Calu3 (cell line): ENCODE measurements around the gene LOXHD1. TPM values are rescaled to one million over a fixed set of nuclear protein-coding genes. Genes with fewer than 3 reads are reported as not detected.

Experiments used
- BruUV-seq: library from RNA; stranded (reverse); fragments of 400-500 nt; replicated peaks from 2 replicates; lab custom pipeline; 2021; lab: Mats Ljungman, UMichigan
- CTCF ChIA-PET: fragments of 300-600 bp; sonication (Branson Sonifier 250); formaldehyde crosslinking; loops from one replicate; lab custom pipeline; 2022; ENCODE audit warnings: antibody characterized with exemption; lab: Charles Lee
- DNase-seq: peaks from one replicate; pipeline ENCODE4 v3.0.0; 2022
- H3K27ac Mint-ChIP-seq: one replicate; pipeline ENCODE4 v1.8.0; 2022; ENCODE audit warnings: mixed read lengths; ENCODE audit not compliant: unreplicated experiment
- H3K27me3 Mint-ChIP-seq: one replicate; pipeline ENCODE4 v1.8.0; 2022; ENCODE audit warnings: mixed read lengths; ENCODE audit not compliant: unreplicated experiment
- H3K36me3 Mint-ChIP-seq: one replicate; pipeline ENCODE4 v1.8.0; 2022; ENCODE audit warnings: mild to moderate bottlenecking, moderate library complexity, mixed read lengths; ENCODE audit not compliant: insufficient read depth, unreplicated experiment
- H3K4me1 Mint-ChIP-seq: one replicate; pipeline ENCODE4 v1.8.0; 2022; ENCODE audit warnings: mild to moderate bottlenecking, low read depth, mixed read lengths; ENCODE audit not compliant: unreplicated experiment
- H3K4me3 Mint-ChIP-seq: one replicate; pipeline ENCODE4 v1.8.0; 2022; ENCODE audit warnings: mild to moderate bottlenecking, low read depth, moderate library complexity, mixed read lengths; ENCODE audit not compliant: unreplicated experiment
- H3K9me3 Mint-ChIP-seq: one replicate; pipeline ENCODE4 v1.8.0; 2022; ENCODE audit warnings: low read depth, mixed read lengths; ENCODE audit not compliant: unreplicated experiment
- CTCF ChIP-seq: fragments of 200-600 bp; IDR thresholded peaks from one replicate; pipeline ENCODE4 v1.8.0; 2022; ENCODE audit warnings: antibody characterized with exemption; ENCODE audit not compliant: unreplicated experiment
- intact Hi-C: fragments of 100-400 bp; cut with micrococcal nuclease; formaldehyde crosslinking; loops from one replicate; pipeline ENCODE4 v1.10.0; 2022; ENCODE audit not compliant: unreplicated experiment
- total RNA-seq: library from RNA; stranded (reverse); gene quantifications from 2 replicates; pipeline ENCODE4 v1.2.3, GENCODE V29; 2022

The LOXHD1 gene
- total RNA-seq, 1 experiment from 2014 or later: not detected

- H3K27me3 Mint-ChIP-seq: peaks cover 39% of the 10 kb centered on the region
- BruUV-seq: no TSS peak
- no peaks in the 10 kb centered on the region for H3K36me3 Mint-ChIP-seq
- H3K27ac Mint-ChIP-seq: no peak overlapping the region
- CTCF ChIA-PET: no interaction called here
- DNase-seq: no peak
- no peak overlapping the region for H3K4me3 Mint-ChIP-seq
- no peaks in the 10 kb centered on the region for H3K9me3 Mint-ChIP-seq
- no peaks in the 10 kb centered on the region for H3K4me1 Mint-ChIP-seq
- no peak for TF ChIP-seq CTCF
- intact Hi-C loops: loop anchor here (5.0 to 10.0 kb wide), 2 partner anchors 175 to 328 kb away; partner anchors contain the start of gene LOXHD1
Measured at GRCh38 chr18:46480226-46480625, 176.8 kb downstream of the LOXHD1 start.

- Mint-ChIP-seq H3K36me3 (no peaks in the 10 kb centered on the region), H3K27ac (no peak overlapping the region), H3K9me3 (no peaks in the 10 kb centered on the region), H3K4me1 (no peaks in the 10 kb centered on the region), H3K27me3 (peaks cover 54% of the 10 kb centered on the region), H3K4me3 (no peak overlapping the region)
- intact Hi-C loops: no loop called here
- DNase-seq: no peak
- TF ChIP-seq CTCF: no peak
- no TSS peak for BruUV-seq
- CTCF ChIA-PET: no interaction called here
Measured at GRCh38 chr18:46478796-46479195, 178.2 kb downstream of the LOXHD1 start.

- BruUV-seq: no TSS peak
Measured at GRCh38 chr18:46477425-46478011, 179.5 kb downstream of the LOXHD1 start.

GRCh38 chr18:46475390-46475752 lies 181.6 kb downstream of the LOXHD1 start:
- TF ChIP-seq CTCF: no peak
- BruUV-seq: no TSS peak
- no peak for DNase-seq
- Mint-ChIP-seq H3K4me1 (no peaks in the 10 kb centered on the region), H3K27me3 (peaks cover 88% of the 10 kb centered on the region), H3K4me3 (no peak overlapping the region), H3K27ac (no peak overlapping the region), H3K9me3 (no peaks in the 10 kb centered on the region), H3K36me3 (no peaks in the 10 kb centered on the region)
- intact Hi-C loops: no loop called here
- CTCF ChIA-PET: no interaction called here

More at GRCh38 chr18:46477425-46478011, 179.5 kb downstream of the LOXHD1 start:
- no peak for DNase-seq
- H3K27me3 Mint-ChIP-seq: peaks cover 66% of the 10 kb centered on the region
- no peaks in the 10 kb centered on the region for H3K9me3 Mint-ChIP-seq
- H3K27ac Mint-ChIP-seq: no peak overlapping the region
- no peaks in the 10 kb centered on the region for H3K4me1 Mint-ChIP-seq
- intact Hi-C loops: no loop called here
- H3K36me3 Mint-ChIP-seq: no peaks in the 10 kb centered on the region
- TF ChIP-seq CTCF: no peak
- H3K4me3 Mint-ChIP-seq: no peak overlapping the region
- CTCF ChIA-PET: interaction anchor here (0.9 kb wide), 1 partner anchor 25 kb away, joined by 3 read pairs; no protein-coding TSS in a partner anchor
